Neutrophil (primary cell): ENCODE data around the gene ANKRD10.

Experiments used
- H3K27ac ChIP-seq: fragments of 200-600 bp; sonication (generic); 2 replicates; pipeline ENCODE4 v1.5.1; 2016; ENCODE audit warnings: mild to moderate bottlenecking, moderate library complexity
- H3K27me3 ChIP-seq: fragments of 200-600 bp; sonication (generic); 2 replicates; pipeline ENCODE4 v1.6.0; 2016; ENCODE audit warnings: mild to moderate bottlenecking
- H3K36me3 ChIP-seq: fragments of 200-600 bp; sonication (generic); 2 replicates; pipeline ENCODE4 v1.5.1; 2017
- H3K4me1 ChIP-seq, 2 experiments: fragments of 200-600 bp in 1 of 2; sonication (generic) in 1 of 2; 1 replicate in 1 of 2; 2 replicates in 1 of 2; pipeline versions ENCODE4 v1.5.1 to v1.6.1; 2013 to 2016; ENCODE audit warnings: low read depth in 1 of 2, low read length in 1 of 2, mild to moderate bottlenecking in 1 of 2, moderate library complexity in 1 of 2; ENCODE audit not compliant: control insufficient read depth in 1 of 2, insufficient read depth in 1 of 2
- H3K4me3 ChIP-seq, 2 experiments: fragments of 200-600 bp in 1 of 2; sonication (generic) in 1 of 2; 1 replicate in 1 of 2; 2 replicates in 1 of 2; pipeline ENCODE4 v1.5.1; 2013 to 2016; ENCODE audit warnings: low read depth in 1 of 2, low read length in 1 of 2, mild to moderate bottlenecking in 1 of 2, moderate library complexity in 1 of 2
- H3K9me3 ChIP-seq: fragments of 200-600 bp; sonication (generic); 2 replicates; pipeline ENCODE4 v1.5.1; 2016
- TF ChIP-seq, protein P1 (sequence below): fragments of 200-600 bp; sonication (generic); IDR thresholded peaks from 2 replicates; pipeline ENCODE4 v1.5.1; 2016; ENCODE audit warnings: antibody characterized with exemption

ANKRD10 gene

DNA sequence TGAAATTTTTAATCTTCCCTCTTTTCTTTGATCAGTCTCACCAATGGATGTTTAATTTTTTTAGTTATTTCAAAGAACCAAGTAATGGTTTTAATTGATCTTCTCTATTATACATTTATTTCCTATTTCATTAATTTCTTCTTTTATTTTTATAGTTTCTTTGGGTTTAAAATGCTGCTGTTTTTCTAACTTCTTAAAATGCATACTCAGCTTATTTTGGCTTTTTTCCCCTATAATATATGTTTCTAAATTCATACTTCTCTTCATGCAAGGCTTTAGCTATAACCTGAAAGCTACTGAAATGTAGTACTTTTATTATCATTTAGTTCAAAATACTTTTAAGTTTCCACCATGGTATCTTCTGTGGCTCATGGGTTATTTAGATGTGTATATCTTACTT, 53.9 kb downstream of the ANKRD10 start:
- no peaks in the 10 kb centered on the region for H3K4me1 ChIP-seq
- no peaks in the 10 kb centered on the region for H3K27me3 ChIP-seq
- no peaks in the 10 kb centered on the region for H3K36me3 ChIP-seq
- TF ChIP-seq, protein P1, sequence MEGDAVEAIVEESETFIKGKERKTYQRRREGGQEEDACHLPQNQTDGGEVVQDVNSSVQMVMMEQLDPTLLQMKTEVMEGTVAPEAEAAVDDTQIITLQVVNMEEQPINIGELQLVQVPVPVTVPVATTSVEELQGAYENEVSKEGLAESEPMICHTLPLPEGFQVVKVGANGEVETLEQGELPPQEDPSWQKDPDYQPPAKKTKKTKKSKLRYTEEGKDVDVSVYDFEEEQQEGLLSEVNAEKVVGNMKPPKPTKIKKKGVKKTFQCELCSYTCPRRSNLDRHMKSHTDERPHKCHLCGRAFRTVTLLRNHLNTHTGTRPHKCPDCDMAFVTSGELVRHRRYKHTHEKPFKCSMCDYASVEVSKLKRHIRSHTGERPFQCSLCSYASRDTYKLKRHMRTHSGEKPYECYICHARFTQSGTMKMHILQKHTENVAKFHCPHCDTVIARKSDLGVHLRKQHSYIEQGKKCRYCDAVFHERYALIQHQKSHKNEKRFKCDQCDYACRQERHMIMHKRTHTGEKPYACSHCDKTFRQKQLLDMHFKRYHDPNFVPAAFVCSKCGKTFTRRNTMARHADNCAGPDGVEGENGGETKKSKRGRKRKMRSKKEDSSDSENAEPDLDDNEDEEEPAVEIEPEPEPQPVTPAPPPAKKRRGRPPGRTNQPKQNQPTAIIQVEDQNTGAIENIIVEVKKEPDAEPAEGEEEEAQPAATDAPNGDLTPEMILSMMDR, result no peak
- no peak overlapping the region for H3K4me3 ChIP-seq
- H3K27ac ChIP-seq, result no peak overlapping the region
- H3K9me3 ChIP-seq, result no peaks in the 10 kb centered on the region

DNA sequence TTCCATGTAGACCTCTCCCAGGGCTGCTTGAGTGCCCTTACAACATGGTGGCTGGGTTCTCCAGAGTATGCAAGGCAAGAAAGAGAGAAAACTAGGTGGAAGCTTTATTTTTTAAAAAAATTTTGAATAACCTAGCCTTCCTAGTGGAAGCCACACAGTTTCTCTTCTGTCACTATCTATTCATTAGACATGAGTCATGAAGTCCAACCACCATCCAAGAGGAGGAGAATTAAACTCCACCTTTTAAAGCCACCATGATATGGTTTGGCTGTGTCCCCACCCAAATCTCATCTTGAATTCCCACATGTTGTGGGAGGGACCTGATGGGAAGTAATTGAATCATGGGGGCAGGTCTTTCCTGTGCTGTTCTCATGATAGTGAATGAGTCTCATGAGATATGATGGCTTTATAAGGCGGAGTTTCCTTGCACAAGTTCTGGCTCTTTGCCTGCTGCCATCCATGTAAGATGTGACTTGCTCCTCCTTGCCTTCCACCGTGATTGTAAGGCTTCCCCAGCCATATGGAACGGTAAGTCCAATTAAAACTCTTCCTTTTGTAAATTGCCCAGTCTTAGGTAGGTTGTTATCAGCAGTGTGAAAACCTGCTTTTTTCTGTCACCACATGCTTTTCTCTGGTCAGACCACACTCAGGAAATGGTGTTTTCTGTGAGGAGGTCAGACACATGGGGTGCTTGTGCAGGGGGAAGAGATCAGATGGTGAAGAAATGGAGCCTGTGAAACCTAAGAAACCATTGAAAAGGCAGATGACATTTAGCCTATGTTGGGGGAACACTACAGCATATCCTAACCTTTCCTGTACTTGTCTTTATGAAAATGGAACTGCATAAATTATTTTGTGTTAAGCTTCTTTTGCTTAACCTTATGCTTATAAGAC, 57.7 kb downstream of the ANKRD10 start:
- H3K27ac ChIP-seq, result no peak overlapping the region
- H3K4me3 ChIP-seq, result no peak overlapping the region
- H3K9me3 ChIP-seq, result no peaks in the 10 kb centered on the region
- TF ChIP-seq, protein P1, result no peak
- H3K36me3 ChIP-seq, result no peaks in the 10 kb centered on the region
- no peaks in the 10 kb centered on the region for H3K27me3 ChIP-seq
- no peaks in the 10 kb centered on the region for H3K4me1 ChIP-seq

DNA sequence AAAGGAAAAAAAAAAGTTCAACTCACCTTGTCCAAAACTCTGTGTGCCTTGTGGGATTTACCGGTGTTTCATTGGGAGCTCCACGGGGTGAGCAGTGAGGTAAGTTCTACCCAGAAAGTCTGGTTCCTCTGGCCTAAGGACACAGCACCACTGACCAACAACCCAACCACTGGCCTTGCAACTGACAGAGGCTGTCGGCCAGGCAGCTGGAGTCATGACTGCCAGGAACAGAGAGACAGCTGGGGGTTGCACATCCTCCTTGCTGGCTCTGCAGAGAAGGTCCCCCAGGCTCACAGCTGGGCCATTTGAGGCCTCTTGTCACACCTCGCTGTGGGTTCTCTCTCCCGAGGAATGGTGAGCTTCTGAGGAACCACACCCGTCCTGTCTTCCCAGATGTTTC, 59.5 kb downstream of the ANKRD10 start:
- Histone ChIP-seq H3K4me3 (no peak overlapping the region), H3K4me1 (no peaks in the 10 kb centered on the region), H3K27ac (no peak overlapping the region), H3K27me3 (peaks cover 8% of the 10 kb centered on the region), H3K36me3 (no peaks in the 10 kb centered on the region), H3K9me3 (no peaks in the 10 kb centered on the region)
- TF ChIP-seq, protein P1, result no peak

DNA sequence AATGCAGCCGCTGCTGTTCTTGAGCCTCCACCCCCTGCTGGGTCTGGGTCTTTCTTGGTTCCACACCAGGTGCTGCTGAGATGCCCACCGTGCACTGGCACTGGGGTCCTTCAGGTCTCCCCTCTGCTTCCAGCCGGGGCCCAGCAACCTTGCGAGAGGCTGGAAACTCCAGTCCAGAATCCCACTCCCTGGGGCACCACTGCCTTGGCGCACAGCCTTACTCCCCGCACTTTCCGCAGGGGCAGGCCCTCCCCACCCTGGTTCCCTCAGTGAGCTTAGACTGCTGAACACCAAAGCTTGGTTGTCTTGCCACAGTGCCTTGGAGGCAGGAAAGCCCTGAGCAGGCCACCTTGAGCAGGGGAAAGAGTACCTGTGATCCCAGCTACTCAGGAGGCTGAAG, 60.0 kb downstream of the ANKRD10 start:
- TF ChIP-seq, protein P1, result no peak
- Histone ChIP-seq H3K36me3 (no peaks in the 10 kb centered on the region), H3K9me3 (no peaks in the 10 kb centered on the region)

DNA sequence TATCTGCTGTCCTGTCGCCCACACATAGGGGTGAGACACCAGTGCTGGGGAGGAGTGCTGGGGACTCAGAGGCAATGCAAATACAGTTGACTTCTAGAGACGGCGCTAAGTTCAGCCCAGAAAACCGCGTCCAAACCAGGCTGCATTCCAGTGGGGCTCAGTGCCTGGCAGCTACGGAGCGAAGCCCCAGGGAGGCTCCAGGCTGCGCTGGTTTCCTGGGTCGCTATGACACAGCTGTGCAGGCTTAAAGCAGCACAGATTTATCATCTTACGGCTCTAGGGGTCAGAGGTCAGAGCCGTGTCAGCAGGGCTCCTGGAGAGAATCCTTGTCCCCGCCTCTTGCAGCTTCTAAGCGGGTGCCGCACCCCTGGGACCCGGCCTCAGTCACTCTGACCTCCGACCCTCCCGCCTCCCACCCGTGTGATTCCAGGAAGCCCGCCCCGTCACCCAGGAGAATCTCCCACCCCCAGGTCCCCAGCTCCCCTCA, 61.6 kb downstream of the ANKRD10 start:
- H3K4me1 ChIP-seq, result no peaks in the 10 kb centered on the region
- H3K4me3 ChIP-seq, result no peak overlapping the region
- TF ChIP-seq, protein P1, result no peak
- no peaks in the 10 kb centered on the region for H3K9me3 ChIP-seq
- H3K27me3 ChIP-seq, result peaks cover 29% of the 10 kb centered on the region
- H3K36me3 ChIP-seq, result no peaks in the 10 kb centered on the region
- no peak overlapping the region for H3K27ac ChIP-seq

More for the DNA sequence above, 60.0 kb downstream of the ANKRD10 start:
- Histone ChIP-seq H3K4me1 (no peaks in the 10 kb centered on the region), H3K27me3 (peaks cover 13% of the 10 kb centered on the region), H3K27ac (no peak overlapping the region), H3K4me3 (no peak overlapping the region)
